Activated naive CD8-positive, alpha-beta T cell (primary cell): Measurements from ENCODE around the gene RBPMS2.

Experiments used
- H3K27ac Mint-ChIP-seq: one replicate; pipeline ENCODE4 v1.8.0; 2021; ENCODE audit warnings: mixed read lengths
- H3K27me3 Mint-ChIP-seq: one replicate; pipeline ENCODE4 v1.8.0; 2021; ENCODE audit warnings: mixed read lengths
- H3K36me3 Mint-ChIP-seq: one replicate; pipeline ENCODE4 v1.8.0; 2021; ENCODE audit warnings: mixed read lengths
- H3K4me1 Mint-ChIP-seq: one replicate; pipeline ENCODE4 v1.8.0; 2021; ENCODE audit warnings: low read depth, mixed read lengths
- H3K4me3 Mint-ChIP-seq: one replicate; pipeline ENCODE4 v1.8.0; 2021; ENCODE audit warnings: mild to moderate bottlenecking, mixed read lengths
- H3K9me3 Mint-ChIP-seq: one replicate; pipeline ENCODE4 v1.8.0; 2021; ENCODE audit warnings: low read depth, mixed read lengths

The RBPMS2 gene

DNA sequence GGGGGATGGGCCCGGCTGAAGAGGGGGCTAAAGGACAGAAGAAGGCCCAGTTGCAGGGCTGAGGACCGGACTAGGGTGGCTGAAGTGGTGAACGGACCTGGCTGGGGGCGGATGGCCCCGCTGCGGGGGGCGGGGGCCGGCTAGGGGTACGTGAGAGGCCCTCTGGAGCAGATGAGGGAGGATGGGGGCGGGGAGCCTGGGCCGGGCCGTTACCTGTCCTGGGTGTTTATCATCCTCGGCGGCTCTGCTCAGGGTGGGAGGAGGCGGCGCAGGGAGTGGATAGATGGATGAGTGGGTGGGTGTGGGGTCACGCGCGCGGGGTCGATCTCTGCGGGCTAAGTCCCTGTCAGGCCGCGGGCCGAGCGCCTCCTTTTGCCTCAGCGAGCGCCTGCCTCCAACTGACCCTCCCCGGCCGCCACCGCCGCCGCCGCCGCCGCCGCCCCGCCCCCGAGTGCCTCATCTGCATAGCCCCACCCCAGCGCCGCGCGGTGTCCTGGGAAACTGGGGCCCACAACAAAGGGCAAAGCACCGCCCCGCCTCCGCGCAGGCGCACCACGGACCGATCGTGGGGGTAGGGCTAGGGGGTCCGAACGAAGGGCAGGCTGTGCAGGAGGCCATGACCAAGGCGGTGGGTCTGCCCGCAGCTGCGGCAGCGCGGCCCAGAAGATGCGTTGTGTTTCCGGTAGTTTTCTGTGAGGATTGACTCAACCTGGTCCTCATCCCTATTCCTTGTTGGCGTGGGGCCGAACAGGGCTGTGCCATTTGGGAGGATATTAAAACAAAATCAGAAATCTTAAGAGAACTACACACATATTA lies 72.4 kb downstream of the RBPMS2 start:
- H3K4me1 Mint-ChIP-seq, result peaks cover 49% of the 10 kb centered on the region
- no peaks in the 10 kb centered on the region for H3K36me3 Mint-ChIP-seq
- H3K27me3 Mint-ChIP-seq, result no peaks in the 10 kb centered on the region
- H3K27ac Mint-ChIP-seq, result peak overlapping the region; percentile 78
- peak overlapping the region; percentile 80 for H3K4me3 Mint-ChIP-seq
- no peaks in the 10 kb centered on the region for H3K9me3 Mint-ChIP-seq

DNA sequence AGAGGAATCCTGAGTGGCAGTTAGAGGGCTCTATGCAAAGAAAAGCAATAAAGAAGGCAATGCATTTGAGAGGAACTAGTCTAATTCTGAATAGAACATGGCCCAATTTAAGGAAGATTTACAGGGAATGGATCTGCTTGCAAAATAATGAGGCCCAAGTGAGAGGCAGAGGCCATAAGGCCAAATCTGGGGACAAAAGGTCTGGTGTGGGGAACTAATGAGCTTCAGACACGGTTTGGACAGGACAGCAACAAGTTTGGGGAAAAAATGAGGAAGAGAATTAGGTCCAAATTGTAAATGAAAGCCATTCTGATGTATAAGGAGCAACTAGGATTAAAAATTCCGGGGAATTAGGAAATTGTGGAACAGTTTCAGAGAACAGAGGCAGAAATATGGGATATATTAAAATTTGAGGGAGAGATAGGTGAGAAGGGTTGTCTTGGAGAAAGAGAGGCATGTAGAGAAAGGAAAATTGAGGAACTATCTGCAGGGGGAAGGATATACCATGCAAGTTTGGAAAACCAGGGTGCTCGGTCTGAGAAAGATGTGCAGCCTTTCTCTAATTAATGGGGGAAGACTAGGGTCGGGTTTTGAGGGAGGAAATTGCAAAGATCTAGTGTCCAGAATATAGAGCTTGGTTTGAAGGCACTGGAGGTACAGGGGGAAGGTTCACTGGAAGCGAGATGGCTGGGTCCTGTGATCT lies 73.8 kb downstream of the RBPMS2 start:
- Mint-ChIP-seq H3K4me3 (peak overlapping the region; percentile 80), H3K4me1 (peaks cover 60% of the 10 kb centered on the region), H3K9me3 (no peaks in the 10 kb centered on the region), H3K36me3 (no peaks in the 10 kb centered on the region), H3K27ac (peak overlapping the region; percentile 25), H3K27me3 (no peaks in the 10 kb centered on the region)

DNA sequence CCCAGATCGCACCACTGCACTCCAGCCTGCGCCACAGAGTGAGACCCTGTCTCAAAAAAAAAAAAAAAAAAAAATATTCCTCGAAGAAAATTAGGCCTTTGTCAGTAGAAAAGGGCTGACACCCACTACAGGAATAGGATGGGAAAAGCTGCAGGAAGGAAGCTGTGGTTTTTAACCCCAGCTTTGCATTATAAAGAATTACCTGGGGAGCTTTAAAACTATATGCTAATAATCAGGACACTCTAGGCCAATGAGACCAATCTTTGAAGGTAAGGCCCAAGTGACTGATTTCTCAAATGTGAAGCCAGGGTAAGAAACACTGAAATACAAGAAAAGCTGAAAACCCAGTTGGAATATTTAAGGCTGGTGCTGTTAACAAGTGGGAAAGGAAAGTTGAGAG lies 74.3 kb downstream of the RBPMS2 start:
- Mint-ChIP-seq H3K27me3 (no peaks in the 10 kb centered on the region), H3K36me3 (no peaks in the 10 kb centered on the region), H3K4me3 (peak overlapping the region; percentile 80), H3K27ac (no peak overlapping the region), H3K4me1 (peaks cover 63% of the 10 kb centered on the region), H3K9me3 (no peaks in the 10 kb centered on the region)

DNA sequence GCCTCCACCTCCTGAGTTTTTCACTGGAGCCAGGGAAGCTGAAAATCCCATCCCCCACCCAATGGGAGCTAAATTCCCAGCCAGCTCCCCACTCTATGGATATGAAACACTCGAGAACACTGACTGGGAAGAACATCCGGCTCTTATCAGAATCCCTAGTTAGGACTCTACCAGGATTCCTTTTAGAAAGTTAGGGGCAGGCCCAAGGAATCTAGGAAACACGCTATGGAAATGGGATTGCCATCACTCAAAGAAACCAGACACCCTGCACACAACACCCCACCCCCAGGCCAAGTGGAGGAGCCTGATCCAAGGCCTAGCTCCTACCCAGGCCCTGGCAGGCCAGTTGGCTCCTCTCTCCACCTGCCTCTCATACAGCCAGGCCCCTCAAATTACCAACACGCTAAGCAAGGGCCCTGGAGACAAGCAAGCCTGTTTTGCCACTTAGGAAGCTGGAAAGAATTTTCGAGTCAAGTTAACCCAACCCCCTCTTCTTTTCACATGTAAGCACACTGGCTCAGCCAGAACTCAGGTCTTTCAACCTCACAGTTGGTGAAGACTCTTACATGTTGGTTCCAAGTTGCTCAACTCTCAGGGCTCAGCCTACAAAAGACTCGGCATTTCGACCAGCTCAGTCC lies 75.5 kb downstream of the RBPMS2 start:
- H3K4me1 Mint-ChIP-seq, result peaks cover 72% of the 10 kb centered on the region
- H3K36me3 Mint-ChIP-seq, result peaks cover 3% of the 10 kb centered on the region
- peak overlapping the region; percentile 76 for H3K27ac Mint-ChIP-seq
- no peaks in the 10 kb centered on the region for H3K27me3 Mint-ChIP-seq
- H3K4me3 Mint-ChIP-seq, result peak overlapping the region; percentile 12
- no peaks in the 10 kb centered on the region for H3K9me3 Mint-ChIP-seq

DNA sequence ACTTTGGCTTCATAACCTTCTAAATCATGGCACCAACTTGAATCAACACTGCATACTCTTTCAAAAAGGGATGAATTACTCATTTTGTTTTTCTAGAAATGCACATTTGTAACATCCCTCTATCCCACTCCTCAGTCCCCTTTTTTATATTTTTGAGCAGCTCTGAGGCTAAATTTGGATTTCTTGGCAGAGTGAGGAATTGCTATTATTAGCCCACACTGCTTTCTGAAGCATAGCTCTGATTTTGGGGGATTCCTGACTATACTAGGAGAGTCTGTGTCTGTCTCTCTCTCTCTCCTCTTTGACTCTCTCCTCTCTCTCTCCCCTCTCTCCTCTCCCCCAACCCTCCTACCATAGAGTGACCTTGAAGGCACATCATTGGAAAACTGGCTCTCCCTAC lies 76.6 kb downstream of the RBPMS2 start:
- Mint-ChIP-seq H3K4me3 (peak overlapping the region; percentile 18), H3K27ac (peak overlapping the region; percentile 66), H3K36me3 (peaks cover 3% of the 10 kb centered on the region), H3K4me1 (peaks cover 71% of the 10 kb centered on the region), H3K27me3 (no peaks in the 10 kb centered on the region), H3K9me3 (no peaks in the 10 kb centered on the region)

DNA sequence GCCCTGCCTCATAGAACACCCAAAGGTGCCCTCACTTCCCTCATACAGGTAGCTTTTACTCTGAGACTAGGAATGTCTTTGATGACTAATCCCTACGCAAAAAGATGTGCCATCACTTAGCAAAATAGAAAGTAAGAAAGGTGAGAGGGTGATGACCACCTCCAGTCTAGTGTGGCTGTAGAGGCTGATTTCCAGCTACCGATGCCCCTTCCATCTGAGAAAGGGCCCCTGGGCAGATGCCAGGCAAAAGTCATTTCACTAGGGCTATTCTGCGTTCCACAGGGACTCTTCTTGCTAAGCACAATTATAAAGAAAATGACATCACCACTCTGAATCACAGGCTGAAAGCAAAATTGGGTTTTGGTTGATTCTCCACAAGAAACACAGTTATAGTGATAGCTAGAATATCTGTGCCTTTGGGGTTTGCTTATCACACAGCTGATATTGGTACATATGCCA lies 77.4 kb downstream of the RBPMS2 start:
- no peaks in the 10 kb centered on the region for H3K9me3 Mint-ChIP-seq

DNA sequence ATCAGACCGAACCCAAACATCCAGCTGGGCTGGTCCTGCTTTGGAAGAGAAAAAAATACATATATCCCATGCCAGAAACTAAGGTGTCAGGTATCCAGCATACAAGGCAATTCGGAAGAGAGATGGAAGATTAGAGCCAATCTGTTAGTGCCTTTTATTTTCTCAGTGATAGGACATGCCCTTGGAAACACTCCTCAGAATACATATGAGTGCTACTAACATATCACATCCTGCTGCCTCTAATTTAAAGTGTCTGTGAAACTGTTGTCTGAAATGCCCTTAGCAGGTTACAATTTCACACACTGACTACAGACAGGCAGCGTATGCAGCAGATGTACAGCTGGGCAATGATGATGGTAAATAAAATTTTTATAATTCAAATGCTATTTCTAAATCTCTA lies 78.9 kb downstream of the RBPMS2 start:
- Mint-ChIP-seq H3K4me3 (no peak overlapping the region), H3K27ac (no peak overlapping the region), H3K4me1 (peaks cover 63% of the 10 kb centered on the region), H3K36me3 (peaks cover 3% of the 10 kb centered on the region), H3K9me3 (no peaks in the 10 kb centered on the region), H3K27me3 (no peaks in the 10 kb centered on the region)

More for the DNA sequence above, 77.4 kb downstream of the RBPMS2 start:
- Mint-ChIP-seq H3K27me3 (no peaks in the 10 kb centered on the region), H3K4me3 (peak overlapping the region; percentile 11), H3K4me1 (peaks cover 66% of the 10 kb centered on the region), H3K36me3 (peaks cover 3% of the 10 kb centered on the region), H3K27ac (peak overlapping the region; percentile 37)

DNA sequence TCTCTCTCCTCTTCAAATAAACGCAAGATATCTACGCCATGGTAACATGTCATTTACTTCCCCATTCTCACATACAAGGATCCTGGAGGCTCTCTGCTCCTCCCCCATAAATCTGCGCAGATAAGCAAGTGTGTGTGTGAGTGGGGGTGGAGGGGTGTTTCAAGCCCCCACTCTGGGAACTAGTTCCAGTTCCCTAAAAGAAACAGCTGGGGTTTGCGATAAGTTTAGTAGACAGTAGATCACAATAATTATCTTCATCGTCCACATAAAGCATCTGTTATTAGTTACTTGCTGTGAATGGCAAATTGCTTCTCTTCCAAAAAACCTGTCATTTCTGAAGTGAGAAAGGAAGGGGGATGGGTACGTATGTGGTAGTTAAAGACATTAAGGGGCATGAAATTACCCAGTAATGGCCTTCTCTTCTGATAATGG lies 79.8 kb downstream of the RBPMS2 start:
- Mint-ChIP-seq H3K4me3 (no peak overlapping the region), H3K27ac (peak overlapping the region; percentile 16), H3K27me3 (no peaks in the 10 kb centered on the region), H3K4me1 (peaks cover 56% of the 10 kb centered on the region), H3K36me3 (peaks cover 3% of the 10 kb centered on the region), H3K9me3 (no peaks in the 10 kb centered on the region)

DNA sequence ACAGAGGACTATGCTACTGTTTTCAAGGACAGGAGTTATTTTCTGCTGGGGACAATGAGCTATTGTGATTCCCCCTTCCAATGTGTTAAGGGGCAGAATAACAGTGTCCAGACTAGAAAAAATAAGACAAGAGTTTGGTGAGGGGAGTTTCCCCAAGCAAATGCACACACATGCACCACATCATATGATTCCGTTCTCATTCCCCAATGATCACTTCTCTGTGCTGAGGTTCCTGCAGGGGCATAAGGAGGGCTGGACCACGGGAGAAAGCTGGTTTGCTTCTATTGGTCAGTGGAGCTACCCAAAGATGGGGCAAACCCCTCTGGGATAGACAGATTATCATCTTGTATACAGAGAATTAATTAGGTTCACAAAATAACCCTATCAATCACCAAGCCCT lies 80.6 kb downstream of the RBPMS2 start:
- peak overlapping the region; percentile 11 for H3K27ac Mint-ChIP-seq
- H3K36me3 Mint-ChIP-seq, result peaks cover 3% of the 10 kb centered on the region
- no peaks in the 10 kb centered on the region for H3K27me3 Mint-ChIP-seq
- no peaks in the 10 kb centered on the region for H3K9me3 Mint-ChIP-seq
- no peak overlapping the region for H3K4me3 Mint-ChIP-seq
- peaks cover 49% of the 10 kb centered on the region for H3K4me1 Mint-ChIP-seq

DNA sequence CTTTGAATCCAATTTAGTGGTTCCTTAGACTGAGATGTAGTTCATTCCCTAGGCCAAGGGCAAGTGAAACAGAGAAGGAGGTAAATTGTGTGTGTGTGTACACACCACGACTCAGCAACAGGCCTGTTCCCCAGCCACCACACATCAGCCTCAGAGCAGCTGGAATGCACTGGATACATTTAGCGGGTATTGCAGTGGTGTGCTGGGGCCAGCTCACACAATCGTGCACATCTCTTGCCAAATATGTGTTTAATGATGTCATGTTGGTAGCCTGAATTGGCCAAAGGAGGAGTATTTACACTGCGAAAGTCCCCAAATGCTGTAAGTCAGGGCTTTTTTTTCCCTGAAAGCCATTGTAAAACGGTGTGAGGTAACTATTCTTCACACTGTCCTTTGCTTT lies 82.3 kb downstream of the RBPMS2 start:
- H3K36me3 Mint-ChIP-seq, result peaks cover 3% of the 10 kb centered on the region
- no peaks in the 10 kb centered on the region for H3K27me3 Mint-ChIP-seq
- no peaks in the 10 kb centered on the region for H3K9me3 Mint-ChIP-seq
- peaks cover 33% of the 10 kb centered on the region for H3K4me1 Mint-ChIP-seq
- H3K27ac Mint-ChIP-seq, result peak overlapping the region; percentile 41
- no peak overlapping the region for H3K4me3 Mint-ChIP-seq

DNA sequence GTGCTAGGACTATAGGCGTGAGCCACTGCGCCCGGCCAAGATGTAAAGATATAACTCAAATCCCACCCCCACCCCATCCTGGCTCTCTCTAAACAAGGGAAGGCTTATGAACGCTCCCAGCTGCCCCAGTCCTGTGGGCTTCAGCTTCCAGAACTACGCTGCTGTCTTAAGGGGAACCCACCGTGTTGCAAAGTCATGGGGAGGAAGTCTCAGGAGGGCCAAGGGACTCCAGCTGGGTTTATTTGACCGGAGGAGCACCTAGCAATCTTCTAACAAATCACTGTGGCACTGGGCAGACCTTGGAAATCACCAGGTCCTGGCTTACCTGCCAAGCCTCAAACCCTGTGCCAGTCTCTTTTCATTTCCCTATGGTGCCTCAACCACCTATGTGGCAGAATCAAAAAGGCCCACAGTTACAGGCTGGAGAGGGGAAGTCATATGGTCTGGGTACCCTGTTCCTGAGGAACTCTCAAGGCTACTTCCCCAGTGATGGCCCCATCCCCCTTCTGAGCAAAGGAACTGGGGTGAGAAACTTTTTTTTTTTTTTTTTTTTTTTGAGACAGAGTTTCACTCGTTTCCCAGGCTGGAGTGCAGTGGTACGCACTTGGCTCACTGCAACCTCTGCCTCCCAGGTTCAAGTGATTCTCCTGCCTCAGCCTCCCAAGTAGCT lies 83.4 kb downstream of the RBPMS2 start:
- Mint-ChIP-seq H3K27me3 (no peaks in the 10 kb centered on the region), H3K4me3 (no peak overlapping the region), H3K4me1 (peaks cover 23% of the 10 kb centered on the region), H3K36me3 (peaks cover 3% of the 10 kb centered on the region), H3K9me3 (no peaks in the 10 kb centered on the region), H3K27ac (peak overlapping the region; percentile 46)

DNA sequence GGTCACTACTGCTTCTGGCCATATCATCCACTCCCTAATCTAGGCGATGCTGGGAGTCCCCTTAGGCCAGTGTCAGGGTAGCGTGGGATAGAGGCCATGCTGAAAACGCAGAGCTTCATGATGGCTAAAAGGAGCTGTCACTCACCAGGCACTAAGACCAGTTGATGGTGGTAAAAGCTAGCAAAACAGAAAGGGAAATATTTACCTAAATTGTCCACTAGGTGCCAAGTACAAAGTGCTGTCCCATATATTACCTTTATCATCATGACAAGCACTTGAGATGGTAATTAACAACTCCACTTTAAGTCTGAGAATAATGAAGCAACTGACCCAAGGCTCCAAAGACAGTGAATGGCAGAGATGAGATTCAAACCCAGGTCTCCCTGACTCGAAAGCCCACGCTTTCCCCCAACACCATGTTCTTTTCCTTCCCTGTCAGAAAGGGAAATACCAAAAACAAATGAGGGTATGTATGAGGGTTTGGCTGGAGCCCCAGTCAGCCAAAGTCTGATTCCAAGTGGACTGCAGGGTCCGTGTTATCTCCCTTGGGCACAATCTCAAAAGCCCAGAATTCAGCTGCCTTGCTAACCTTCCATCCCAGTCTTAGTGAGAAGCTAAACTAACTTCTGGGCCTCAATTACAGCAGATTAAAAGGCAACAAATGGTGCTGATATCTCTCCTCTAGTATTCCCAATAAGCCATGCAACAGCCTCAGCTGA lies 84.7 kb downstream of the RBPMS2 start:
- Mint-ChIP-seq H3K36me3 (peaks cover 3% of the 10 kb centered on the region), H3K27me3 (no peaks in the 10 kb centered on the region), H3K9me3 (no peaks in the 10 kb centered on the region), H3K27ac (peak overlapping the region; percentile 85), H3K4me3 (no peak overlapping the region), H3K4me1 (peaks cover 17% of the 10 kb centered on the region)

DNA sequence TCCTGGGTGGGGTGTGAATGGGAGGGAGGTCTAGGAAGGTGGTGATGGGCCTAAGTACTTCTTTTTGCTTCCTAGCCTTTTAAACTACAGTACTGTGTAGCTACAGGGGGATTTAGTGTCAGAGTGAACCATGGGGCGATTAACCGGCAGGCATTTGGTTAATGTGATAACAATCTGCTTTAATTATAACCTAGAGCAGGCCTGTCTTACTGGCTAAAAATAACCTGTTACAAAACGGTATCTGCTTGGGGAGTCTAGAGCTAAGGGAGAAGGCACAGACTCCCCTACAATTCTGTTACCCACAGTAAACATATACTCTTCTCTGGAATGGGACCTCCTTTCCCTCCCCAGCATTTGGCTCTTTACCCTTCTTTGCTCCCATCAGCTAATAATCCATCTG lies 85.4 kb downstream of the RBPMS2 start:
- Mint-ChIP-seq H3K9me3 (no peaks in the 10 kb centered on the region), H3K4me1 (peaks cover 12% of the 10 kb centered on the region), H3K4me3 (no peak overlapping the region), H3K27ac (peak overlapping the region; percentile 66), H3K27me3 (no peaks in the 10 kb centered on the region), H3K36me3 (no peaks in the 10 kb centered on the region)
